Suprapubic skin (tissue), 3 donors: Measurements from ENCODE around the gene CAPN10.

Experiments used
- POLR2A ChIP-seq, 2 donors: fragments of 450-650 bp; IDR thresholded peaks; one replicate each; pipeline ENCODE4 v1.6.1; 2017; ENCODE audit warnings: antibody characterized with exemption in 2 of 2, mild to moderate bottlenecking in 2 of 2, moderate library complexity in 2 of 2
- TF ChIP-seq, protein P1 (sequence below), 2 donors: fragments of 200-600 bp in 1 of 2; fragments of 450-650 bp in 1 of 2; sonication (generic) in 1 of 2; IDR thresholded peaks; one replicate each; pipeline ENCODE4 v1.5.1; 2016 to 2019; ENCODE audit warnings: antibody characterized with exemption in 2 of 2, mild to moderate bottlenecking in 1 of 2, moderate library complexity in 1 of 2

DNA sequence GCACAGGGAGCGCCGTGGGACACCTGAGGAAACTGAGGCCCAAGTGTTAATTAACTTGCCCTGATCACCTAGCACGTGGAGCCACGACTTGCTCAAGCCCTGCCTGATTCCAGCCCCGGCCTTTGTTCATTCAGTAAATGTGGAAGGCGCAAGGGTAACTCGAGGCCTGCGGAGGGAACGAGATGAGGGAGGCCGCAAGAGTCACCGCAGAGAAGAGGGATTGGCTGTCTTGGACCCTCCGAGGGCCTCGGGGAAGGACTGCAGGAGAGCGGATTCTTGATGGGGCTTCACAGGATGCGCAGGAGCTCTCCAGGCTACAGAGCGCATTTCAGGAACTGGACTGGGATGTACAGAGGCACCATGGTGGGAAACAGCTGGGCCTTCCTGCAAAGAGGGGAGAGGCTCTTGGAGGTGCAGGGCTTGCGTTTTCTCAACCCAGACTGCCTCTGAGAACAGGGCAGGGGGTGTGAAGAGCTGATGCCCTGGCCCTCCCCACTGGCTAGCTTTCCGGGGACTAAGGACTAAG lies 28.2 kb upstream of the CAPN10 start:
- TF ChIP-seq, protein P1, sequence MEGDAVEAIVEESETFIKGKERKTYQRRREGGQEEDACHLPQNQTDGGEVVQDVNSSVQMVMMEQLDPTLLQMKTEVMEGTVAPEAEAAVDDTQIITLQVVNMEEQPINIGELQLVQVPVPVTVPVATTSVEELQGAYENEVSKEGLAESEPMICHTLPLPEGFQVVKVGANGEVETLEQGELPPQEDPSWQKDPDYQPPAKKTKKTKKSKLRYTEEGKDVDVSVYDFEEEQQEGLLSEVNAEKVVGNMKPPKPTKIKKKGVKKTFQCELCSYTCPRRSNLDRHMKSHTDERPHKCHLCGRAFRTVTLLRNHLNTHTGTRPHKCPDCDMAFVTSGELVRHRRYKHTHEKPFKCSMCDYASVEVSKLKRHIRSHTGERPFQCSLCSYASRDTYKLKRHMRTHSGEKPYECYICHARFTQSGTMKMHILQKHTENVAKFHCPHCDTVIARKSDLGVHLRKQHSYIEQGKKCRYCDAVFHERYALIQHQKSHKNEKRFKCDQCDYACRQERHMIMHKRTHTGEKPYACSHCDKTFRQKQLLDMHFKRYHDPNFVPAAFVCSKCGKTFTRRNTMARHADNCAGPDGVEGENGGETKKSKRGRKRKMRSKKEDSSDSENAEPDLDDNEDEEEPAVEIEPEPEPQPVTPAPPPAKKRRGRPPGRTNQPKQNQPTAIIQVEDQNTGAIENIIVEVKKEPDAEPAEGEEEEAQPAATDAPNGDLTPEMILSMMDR (IDR thresholded peaks at IDR 0.05) = no peak
- TF ChIP-seq POLR2A (IDR thresholded peaks at IDR 0.05) = no peak
